Brain microvascular endothelial cell (primary cell): ENCODE data around the gene LAGE3.

Experiments used
- DNase-seq: peaks from one replicate; pipeline ENCODE4 v3.0.0-alpha.2; 2020
- H3K27ac ChIP-seq: fragments of 250-450 bp; sonication (Bioruptor Pico); 2 replicates; pipeline ENCODE4 v1.5.1; 2020; ENCODE audit warnings: mild to moderate bottlenecking, moderate library complexity
- H3K27me3 ChIP-seq: fragments of 250-450 bp; sonication (Bioruptor Pico); replicated peaks from 2 replicates; pipeline ENCODE4 v1.5.1; 2020; ENCODE audit warnings: mild to moderate bottlenecking
- H3K36me3 ChIP-seq: fragments of 250-450 bp; sonication (Bioruptor Pico); replicated peaks from 2 replicates; pipeline ENCODE4 v1.5.1; 2020; ENCODE audit warnings: mild to moderate bottlenecking
- H3K4me3 ChIP-seq: 2 replicates; pipeline ENCODE4 v1.5.1; 2011; ENCODE audit warnings: low read depth, mild to moderate bottlenecking, control low read depth, low read length, moderate library complexity
- CTCF ChIP-seq: IDR thresholded peaks from 2 replicates; pipeline ENCODE4 v1.5.1; 2011; ENCODE audit warnings: low read depth, mild to moderate bottlenecking, moderate library complexity, low read length, control low read depth, inconsistent platforms; ENCODE audit errors: missing control alignments
- in situ Hi-C: cut with HindIII; loops from 2 replicates; pipeline ENCODE4 v1.10.0; 2017; ENCODE audit warnings: low sequenced_read_pairs, low pct_ligation_motif_present

The LAGE3 gene, protein sequence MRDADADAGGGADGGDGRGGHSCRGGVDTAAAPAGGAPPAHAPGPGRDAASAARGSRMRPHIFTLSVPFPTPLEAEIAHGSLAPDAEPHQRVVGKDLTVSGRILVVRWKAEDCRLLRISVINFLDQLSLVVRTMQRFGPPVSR

GRCh38 chrX:154478728-154479622 is at the start of gene LAGE3:
LAGE3 (minus strand) TSS chrX:154479281; CDS start chrX:154478915, 366 bp downstream.
- TF ChIP-seq CTCF: no peak
- no peaks in the 10 kb centered on the region for H3K27me3 ChIP-seq
- peak within 1 kb of the TSS; percentile 34 for H3K27ac ChIP-seq
- peak; percentile 79 for DNase-seq
- peak within 1 kb of the TSS; percentile 51 for H3K4me3 ChIP-seq
- in situ Hi-C loops: no loop called here
- no peaks in the 10 kb centered on the region for H3K36me3 ChIP-seq

DNA sequence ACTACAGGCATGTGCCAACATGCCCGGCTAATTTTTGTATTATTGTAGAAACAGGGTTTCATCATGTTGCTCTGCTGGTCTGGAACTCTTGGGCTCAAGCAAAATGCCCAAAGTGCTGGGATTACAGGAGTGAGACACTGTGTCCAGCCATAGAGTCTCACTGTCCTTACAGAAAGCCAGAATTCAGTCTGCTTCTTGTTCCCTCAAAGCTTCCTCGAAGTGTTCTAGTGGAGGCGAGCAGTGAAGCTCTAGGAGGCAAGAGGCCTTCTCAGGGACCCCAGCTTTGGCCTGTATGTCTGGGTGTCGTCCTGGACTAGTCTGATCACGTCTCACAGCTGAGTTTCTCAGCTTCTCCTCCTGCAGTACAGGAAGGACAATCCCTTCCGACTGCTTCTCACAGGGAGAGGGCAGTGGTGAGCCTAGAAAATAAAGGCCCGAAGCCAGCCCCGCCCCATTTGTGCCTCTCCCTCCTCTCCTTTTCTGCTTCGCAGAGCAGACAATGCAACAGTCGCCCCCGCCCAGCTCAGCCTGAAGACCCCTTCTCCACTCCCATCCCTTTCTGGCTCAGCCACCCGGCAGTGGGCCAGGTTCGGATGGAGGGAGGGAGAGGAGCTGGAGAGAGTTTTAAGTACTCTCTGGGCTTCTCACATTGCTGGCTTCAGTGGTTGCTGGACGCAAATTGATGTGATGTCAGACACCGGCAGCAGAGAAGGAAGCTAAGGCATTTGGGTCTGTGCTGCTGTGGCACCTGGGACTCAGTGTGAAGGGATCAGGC is 48.0 kb upstream of the LAGE3 start:
- DNase-seq: peak; percentile 75
- peak; percentile 72 for TF ChIP-seq CTCF
- Histone ChIP-seq H3K36me3 (no peaks in the 10 kb centered on the region), H3K27me3 (no peaks in the 10 kb centered on the region), H3K27ac (no peak overlapping the region), H3K4me3 (peak overlapping the region; percentile 39)
- in situ Hi-C loops: no loop called here

DNA sequence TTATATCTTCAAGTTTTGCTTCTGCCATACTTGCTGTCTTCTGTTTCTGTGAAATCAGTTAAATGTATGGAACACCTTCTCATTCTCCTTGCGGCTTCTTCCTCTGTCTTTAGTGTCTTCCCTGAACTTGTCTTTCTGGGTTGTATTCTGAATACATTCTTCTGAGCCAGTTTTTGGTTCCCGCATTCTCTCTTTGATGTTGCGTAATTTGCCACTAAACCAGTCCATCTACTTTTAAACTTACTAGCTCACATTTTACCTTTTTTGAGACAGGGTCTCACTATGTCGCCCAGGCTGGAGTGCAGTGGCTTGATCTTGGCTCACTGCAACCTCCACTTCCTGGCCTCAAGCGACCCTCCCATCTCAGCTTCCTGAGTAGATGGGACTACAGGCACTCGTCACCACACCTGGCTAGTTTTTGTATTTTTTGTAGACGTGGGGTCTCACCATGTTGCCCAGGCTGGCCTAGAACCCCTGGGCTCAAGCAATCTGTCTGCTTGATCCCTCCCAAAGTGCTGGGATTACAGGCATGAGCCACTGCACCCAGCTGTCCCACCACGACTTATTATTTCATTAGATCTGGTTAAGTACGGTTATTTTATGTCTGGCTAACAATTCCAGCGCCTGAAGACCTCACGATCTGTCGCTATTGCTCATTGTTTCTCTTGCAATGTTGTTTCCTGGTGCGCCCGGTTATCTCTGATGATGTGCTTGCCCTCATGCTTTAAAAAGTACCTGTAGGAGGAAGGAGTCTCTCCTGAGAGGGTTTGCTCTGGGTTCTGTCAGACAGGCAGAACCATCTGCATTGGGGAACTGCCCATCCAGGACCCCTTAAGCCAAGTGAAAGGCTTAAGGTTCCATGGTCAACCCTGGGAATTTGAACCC is 46.8 kb upstream of the LAGE3 start:
- no peak for TF ChIP-seq CTCF
- no peak for DNase-seq
- Histone ChIP-seq H3K27ac (no peak overlapping the region), H3K27me3 (no peaks in the 10 kb centered on the region), H3K4me3 (no peak overlapping the region), H3K36me3 (no peaks in the 10 kb centered on the region)
- in situ Hi-C loops: no loop called here

- in situ Hi-C loops: no loop called here
- DNase-seq: no peak
These were observed 40.3 kb upstream of the LAGE3 start for GRCh38 chrX:154519389-154519788.

More at GRCh38 chrX:154519389-154519788, 40.3 kb upstream of the LAGE3 start:
- no peak overlapping the region for H3K27ac ChIP-seq
- no peaks in the 10 kb centered on the region for H3K36me3 ChIP-seq
- no peak overlapping the region for H3K4me3 ChIP-seq
- no peaks in the 10 kb centered on the region for H3K27me3 ChIP-seq
- no peak for TF ChIP-seq CTCF
